Pancreas (tissue), 10 donors: Measurements from ENCODE around the gene SUN1. TPM values are rescaled to one million over a fixed set of nuclear protein-coding genes. Genes with fewer than 3 reads are reported as not detected.
A peak's percentile ranks its signal among the peaks of the same experiment; 100 is the strongest.

Source experiments
- ATAC-seq, 4 donors: fragments of 200-7000 bp; cut with Tn5 transposase; one replicate each; pipeline versions ENCODE4 v1.8.0 to v1.9.1; 2020; ENCODE audit warnings: mild to moderate bottlenecking in 4 of 4, moderate library complexity in 4 of 4
- DNase-seq, 6 donors: peaks; one replicate each; pipeline ENCODE4 v3.0.0-alpha.2; 2020
- FAIRE-seq: peaks from 2 replicates; lab custom pipeline; 2012; peaks lifted over from hg19 to GRCh38; lab: Jason Lieb, UNC
- H3K27ac ChIP-seq, 4 donors: fragments of 200-600 bp; sonication (generic); 1 replicate in 3 of 4; 2 replicates in 1 of 4; pipeline versions ENCODE4 v1.5.0 to v1.8.0; 2020
- H3K27me3 ChIP-seq, 4 donors: fragments of 200-600 bp; one replicate each; pipeline ENCODE4 v1.8.0; 2021
- H3K36me3 ChIP-seq, 3 donors: fragments of 200-600 bp; sonication (generic) in 1 of 3; one replicate each; pipeline versions ENCODE4 v1.5.0 to v1.8.0; 2020 to 2021
- H3K4me1 ChIP-seq, 3 donors: fragments of 200-600 bp; one replicate each; pipeline ENCODE4 v1.8.0; 2021
- H3K4me3 ChIP-seq, 4 donors: fragments of 200-600 bp; sonication (generic) in 2 of 4; one replicate each; pipeline versions ENCODE4 v1.5.0 to v1.8.0; 2020 to 2021
- H3K9me3 ChIP-seq, 4 donors: fragments of 200-600 bp; one replicate each; pipeline ENCODE4 v1.8.0; 2021
- CTCF ChIP-seq, 4 donors: fragments of 200-600 bp; sonication (generic) in 3 of 4; IDR thresholded peaks; one replicate each; pipeline versions ENCODE4 v1.5.0 to v1.8.0; 2021; ENCODE audit warnings: antibody characterized with exemption in 4 of 4
- WGBS, 2 donors: extraction: QIAGEN DNeasy Blood & Tissue Kit; methylation state at CpG; one replicate each; pipeline ENCODE4 v1.1.7; 2013; 5-methylcytosine and 5-hydroxymethylcytosine counted together
- intact Hi-C, 3 donors: fragments of 100-400 bp; cut with DNase I; formaldehyde crosslinking; loops; one replicate each; pipeline versions ENCODE4 v1.11.1 to v1.14.2; 2022
- polyA plus RNA-seq, 2 donors: library from polyadenylated mRNA; stranded (reverse); fragments of 200-250 nt; gene quantifications; one replicate each; pipeline ENCODE4 v1.2.3, GENCODE V29; 2013
- total RNA-seq, 6 donors: library from RNA; stranded (reverse); fragmentation: NEBNext Ultra II Directional in 4 of 6; extraction: Animal tissue kit (Norgen Biotek cat#: 25700) in 4 of 6; gene quantifications; one replicate each; pipeline versions ENCODE4 v1.2.1 to v1.2.4, GENCODE V29; 2021 to 2023
- donor health status: healthy with polysubstance abuse.
- donor health status: DM: no; HTN: no; CAD: no; lungs with moderate emphysema.
- donor health status: DM: no; HTN: no; CAD: no.
- donor health status: control.
- donor health status: control.
- donor health status: Bipolar disorder and iron deficiency.
- donor health status: DM: yes; HTN: yes; CAD: no.
- donor health status: DM: no; HTN: no; CAD: no.
- donor health status: DM: no; HTN: no; CAD: no.
- donor health status: DM: yes; HTN: yes; CAD: no.

SUN1 gene
- total and polyA plus RNA-seq, 8 donors = 42.6 to 93.2 (median 55.9) TPM

GRCh38 chr7:897086-897485 lies 64.8 kb downstream of the SUN1 start:
- intact Hi-C loops = no loop called here
- TF ChIP-seq CTCF (IDR thresholded peaks at IDR 0.05) = no peak
- Histone ChIP-seq H3K9me3 (no peaks in the 10 kb centered on the region), H3K36me3 (peaks cover 0 to 40% (median 13%) of the 10 kb centered on the region in 3 donors), H3K4me3 (no peak overlapping the region), H3K4me1 (peaks cover 0 to 4% (median 0%) of the 10 kb centered on the region in 3 donors), H3K27ac (no peak overlapping the region), H3K27me3 (no peaks in the 10 kb centered on the region)
- DNase-seq (peak in 2 of 6 donors; percentile 33 to 73), ATAC-seq (no peak), FAIRE-seq (no peak)
- 85 to 89% methylated on average over 14 of the region's 14 CpGs for WGBS, 2 donors

GRCh38 chr7:897771-898376 lies 65.6 kb downstream of the SUN1 start:
- FAIRE-seq (no peak), DNase-seq (peak in 2 of 6 donors; percentile 57 to 82), ATAC-seq (peak in 3 of 4 donors; percentile 6 to 11 (median 7))
- 70 to 78% methylated on average over 27 of the region's 27 CpGs for WGBS, 2 donors
- Histone ChIP-seq H3K27ac (no peak overlapping the region), H3K27me3 (no peaks in the 10 kb centered on the region), H3K9me3 (no peaks in the 10 kb centered on the region), H3K36me3 (peaks cover 0 to 35% (median 10%) of the 10 kb centered on the region in 3 donors), H3K4me1 (peaks cover 0 to 4% (median 0%) of the 10 kb centered on the region in 3 donors), H3K4me3 (no peak overlapping the region)
- intact Hi-C loops = no loop called here
- no peak for TF ChIP-seq CTCF (IDR thresholded peaks at IDR 0.05)

GRCh38 chr7:898460-898854 lies 66.2 kb downstream of the SUN1 start:
- no peaks in the 10 kb centered on the region for H3K27me3 ChIP-seq
- peaks cover 0 to 4% (median 0%) of the 10 kb centered on the region in 3 donors for H3K4me1 ChIP-seq
- FAIRE-seq = no peak
- DNase-seq = peak in 1 of 6 donors; percentile 75
- ATAC-seq = no peak
- WGBS, 2 donors = 89 to 92% methylated on average over 18 of the region's 18 CpGs
- H3K9me3 ChIP-seq = no peaks in the 10 kb centered on the region
- no peak overlapping the region for H3K4me3 ChIP-seq
- no peak overlapping the region for H3K27ac ChIP-seq
- intact Hi-C loops = no loop called here
- TF ChIP-seq CTCF (IDR thresholded peaks at IDR 0.05) = no peak
- H3K36me3 ChIP-seq = peaks cover 0 to 35% (median 10%) of the 10 kb centered on the region in 3 donors

GRCh38 chr7:898855-899681 lies 66.8 kb downstream of the SUN1 start:
- ATAC-seq (no peak), FAIRE-seq (no peak), DNase-seq (peak in 2 of 6 donors; percentile 58 to 79)
- H3K36me3 ChIP-seq = peaks cover 0 to 29% (median 6%) of the 10 kb centered on the region in 3 donors
- intact Hi-C loops = no loop called here
- no peak overlapping the region for H3K4me3 ChIP-seq
- 93% methylated on average over 50 to 54 of the region's 54 CpGs for WGBS, 2 donors
- no peak overlapping the region for H3K27ac ChIP-seq
- H3K27me3 ChIP-seq = no peaks in the 10 kb centered on the region
- H3K9me3 ChIP-seq = no peaks in the 10 kb centered on the region
- peaks cover 0 to 4% (median 0%) of the 10 kb centered on the region in 3 donors for H3K4me1 ChIP-seq
- no peak for TF ChIP-seq CTCF (IDR thresholded peaks at IDR 0.05)
